HCEC 1CT (cell line): Measurements from ENCODE around the gene WNT9B.
"Not testable (repeated sequence)": the region's sequence is repeated elsewhere in the genome, so short reads cannot be mapped to it uniquely, and the experiment has no call there.

ENCODE experiments used
- DNase-seq: peaks from one replicate; pipeline ENCODE4 v3.0.0-alpha.2; 2017

Gene WNT9B

GRCh38 chr17:46916623-46917022 is 65.2 kb downstream of the WNT9B start:
- no peak for DNase-seq

DNA sequence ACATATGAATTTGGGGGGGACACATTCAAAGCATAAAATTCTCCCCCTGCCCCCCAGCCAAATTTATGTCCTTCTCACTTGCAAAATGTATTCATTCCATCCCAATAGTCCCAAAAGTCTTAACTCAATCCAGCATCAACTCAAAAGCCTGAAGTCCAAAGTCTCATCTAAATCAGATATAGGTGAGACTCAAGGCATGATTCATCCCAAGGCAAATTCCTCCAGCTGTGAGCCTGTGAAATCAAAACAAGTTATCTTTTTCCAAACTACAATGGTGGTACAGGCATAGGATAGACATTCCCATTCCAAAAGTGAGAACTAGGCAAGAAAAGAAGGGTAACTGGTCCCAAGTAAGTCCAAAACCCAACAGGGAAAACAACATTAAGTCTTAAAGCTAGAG is 65.7 kb downstream of the WNT9B start:
- no peak for DNase-seq

DNA sequence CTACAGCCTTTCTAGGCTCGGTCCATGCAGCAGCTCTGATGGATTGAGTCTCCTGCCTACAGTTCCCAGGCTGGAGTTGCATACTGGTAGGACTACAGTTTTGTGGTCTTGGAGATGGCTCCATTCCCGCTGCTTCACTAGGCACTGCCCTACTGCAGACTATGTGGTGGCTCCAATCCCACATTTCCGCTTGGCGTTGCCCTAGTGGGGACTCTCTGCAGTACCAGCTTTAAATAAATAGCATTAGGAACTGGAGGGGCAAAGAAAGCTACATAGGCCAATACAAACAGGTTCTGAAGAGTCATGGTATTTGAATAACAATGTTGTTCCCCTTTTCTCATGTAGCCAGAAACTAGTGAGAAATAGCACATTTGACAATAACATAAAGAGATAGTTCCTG is 66.1 kb downstream of the WNT9B start:
- no peak for DNase-seq

DNA sequence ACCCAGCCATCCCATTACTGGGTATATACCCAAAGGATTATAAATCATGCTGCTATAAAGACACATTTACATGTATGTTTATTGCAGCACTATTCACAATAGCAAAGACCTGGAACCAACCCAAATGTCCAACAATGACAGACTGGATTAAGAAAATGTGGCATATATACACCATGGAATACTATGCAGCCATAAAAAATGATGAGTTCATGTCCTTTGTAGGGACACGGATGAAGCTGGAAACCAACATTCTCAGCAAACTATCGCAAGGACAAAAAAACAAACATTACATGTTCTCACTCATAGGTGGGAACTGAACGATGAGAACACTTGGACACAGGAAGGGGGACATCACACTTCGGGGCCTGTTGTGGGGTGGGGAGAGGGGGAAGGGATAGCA is 70.6 kb downstream of the WNT9B start:
- not testable (repeated sequence) for DNase-seq

DNA sequence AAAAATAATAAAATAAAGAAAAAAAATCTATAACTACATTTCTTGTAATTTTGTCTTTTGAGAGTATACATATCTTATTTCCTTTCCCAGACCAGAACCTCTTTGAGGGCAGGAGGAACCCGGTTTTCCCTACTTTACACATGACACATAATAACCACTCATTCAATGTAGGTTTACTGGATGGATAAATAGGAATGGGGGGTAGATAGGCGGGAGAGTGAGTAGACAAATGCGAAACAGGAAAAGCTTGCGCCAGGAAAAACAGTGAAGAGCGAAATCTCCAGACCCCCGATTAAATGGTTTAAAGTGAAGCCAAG is 71.1 kb downstream of the WNT9B start:
- DNase-seq = no peak

- DNase-seq = peak; percentile 87
Observed at GRCh38 chr17:46922804-46923635, 71.6 kb downstream of the WNT9B start, which contains the start of gene GOSR2. TSS of gene GOSR2 (plus strand) at chr17:46923160. CDS start at chr17:46923193, 33 bp downstream.

- no peak for DNase-seq
Observed at GRCh38 chr17:46925185-46925868, 73.9 kb downstream of the WNT9B start.

DNA sequence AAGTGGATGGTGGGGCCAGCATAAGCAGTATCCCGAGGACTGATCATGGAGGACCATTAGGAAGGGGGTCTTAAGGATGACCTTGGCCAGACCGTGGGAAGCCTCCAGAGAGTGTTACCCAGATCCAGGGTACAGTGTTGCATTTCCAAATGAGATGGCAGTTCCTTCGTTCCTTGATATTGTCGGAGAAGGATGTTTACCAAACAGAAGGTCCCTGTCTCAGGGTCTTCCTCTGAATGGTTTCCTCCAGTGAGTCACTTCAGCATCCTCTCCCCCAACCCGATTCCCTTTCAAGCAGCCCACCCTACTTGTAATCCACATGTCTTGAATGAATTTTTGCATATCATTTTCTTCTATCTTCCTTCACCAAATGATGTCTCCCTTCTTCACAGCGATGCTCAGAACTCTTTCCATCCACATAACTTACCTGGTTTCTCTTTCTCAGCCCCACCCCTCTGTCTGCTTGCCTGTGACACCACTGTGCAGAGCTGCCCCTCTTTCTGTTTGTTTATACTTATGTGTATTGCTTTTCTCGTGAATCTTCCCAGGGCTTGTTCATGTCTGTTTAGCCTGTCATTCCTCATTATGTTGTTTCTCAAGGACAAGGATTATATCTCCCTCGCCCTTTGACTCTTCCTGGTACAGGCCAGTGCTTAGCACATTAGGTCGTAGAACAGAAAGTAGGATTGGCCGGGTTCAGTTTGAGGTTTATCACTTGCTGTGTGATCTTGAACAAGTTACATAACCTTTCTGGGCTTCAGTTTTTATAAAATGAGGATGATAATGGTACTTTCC is 77.3 kb downstream of the WNT9B start:
- no peak for DNase-seq

- DNase-seq = no peak
Observed at GRCh38 chr17:46929413-46929812, 78.0 kb downstream of the WNT9B start.

DNA sequence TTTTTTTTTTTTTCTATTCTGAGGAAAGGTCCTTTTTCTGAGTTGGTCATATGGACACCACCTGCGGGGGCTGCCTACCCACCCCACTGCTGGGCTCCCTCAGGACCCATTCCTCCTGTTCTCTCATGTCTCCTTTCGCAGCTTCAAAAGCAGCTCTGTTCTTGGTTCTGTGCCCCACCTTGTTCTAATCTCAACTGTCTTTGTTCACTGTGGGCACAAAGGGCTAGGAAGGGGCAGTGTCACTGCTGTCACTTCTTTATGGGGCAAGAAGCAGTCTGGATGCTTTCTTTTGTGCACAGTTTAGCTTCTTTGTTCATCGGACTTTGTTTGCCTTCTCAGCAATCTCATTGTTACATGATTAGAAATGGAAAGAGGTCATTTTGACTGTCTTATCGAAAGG is 78.7 kb downstream of the WNT9B start:
- no peak for DNase-seq

DNA sequence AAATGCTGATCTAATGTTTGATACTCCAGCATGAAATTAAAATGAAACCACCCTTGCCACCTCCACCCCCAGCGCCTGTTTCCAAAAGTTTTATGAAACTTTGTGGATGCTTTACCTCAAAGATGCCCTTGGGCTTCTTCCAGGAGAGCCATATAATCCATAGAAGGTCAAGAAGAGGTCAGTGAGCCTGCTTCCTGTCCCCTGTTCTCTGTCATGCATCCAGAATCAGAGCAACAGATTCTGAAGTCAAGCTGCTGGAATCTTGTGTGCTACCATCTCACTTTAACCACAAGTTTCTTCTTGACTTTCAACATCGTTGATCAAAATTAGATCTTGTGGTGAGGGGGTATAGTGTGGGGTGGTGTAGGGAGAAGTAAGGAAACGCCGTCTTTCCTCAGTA is 80.2 kb downstream of the WNT9B start:
- no peak for DNase-seq

DNA sequence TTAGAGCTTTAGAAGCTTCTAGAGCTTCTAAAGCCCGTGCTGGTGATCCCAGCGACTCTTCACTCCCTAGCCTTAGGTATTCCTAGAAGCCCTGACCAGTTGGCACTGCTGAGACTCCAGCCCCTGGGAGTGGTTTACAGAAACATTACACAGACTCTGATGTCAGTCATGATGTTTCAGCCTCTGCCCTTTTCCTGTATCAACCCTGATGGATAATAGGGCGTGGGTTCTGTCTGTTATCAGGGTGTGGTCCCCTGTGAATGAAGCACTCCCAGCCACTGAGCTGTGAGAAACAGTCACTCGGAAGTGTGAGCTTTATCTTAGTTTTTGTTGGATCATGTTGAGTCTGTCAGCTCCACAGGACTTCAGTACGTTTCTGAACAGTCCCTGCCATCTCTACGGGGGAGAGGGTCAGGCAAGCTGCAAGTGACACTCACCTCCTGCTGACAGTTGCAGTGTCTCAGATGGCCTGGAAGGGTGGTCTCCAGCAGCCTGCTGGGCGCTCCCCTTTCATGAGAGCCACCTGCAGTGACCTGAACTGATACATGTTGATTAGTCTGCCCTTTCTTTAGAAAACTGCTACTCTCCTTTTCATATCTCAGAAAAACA is 84.4 kb downstream of the WNT9B start:
- no peak for DNase-seq
